Endodermal cell (in vitro differentiated cells): Measurements from ENCODE around the gene SPATA33. TPM values are rescaled to one million over a fixed set of nuclear protein-coding genes. Genes with fewer than 3 reads are reported as not detected.

ENCODE experiments used
- DNase-seq: peaks from one replicate; pipeline ENCODE4 v3.0.0-alpha.2; 2017
- H3K27ac ChIP-seq: 2 replicates; pipeline ENCODE4 v1.5.1; 2013; ENCODE audit warnings: mild to moderate bottlenecking, low read depth, low read length, moderate library complexity
- H3K27me3 ChIP-seq: 2 replicates; pipeline ENCODE4 v1.6.1; 2013; ENCODE audit warnings: mild to moderate bottlenecking, low read length, moderate library complexity; ENCODE audit not compliant: insufficient read depth, control insufficient read depth, poor library complexity, severe bottlenecking
- H3K36me3 ChIP-seq: 2 replicates; pipeline ENCODE4 v1.7.0; 2013; ENCODE audit warnings: mild to moderate bottlenecking, low read length, moderate library complexity; ENCODE audit not compliant: control insufficient read depth, insufficient read depth
- H3K4me1 ChIP-seq: one replicate; pipeline ENCODE4 v1.7.0; 2013; ENCODE audit warnings: low read length; ENCODE audit not compliant: control insufficient read depth, insufficient read depth
- H3K4me3 ChIP-seq: 2 replicates; pipeline ENCODE4 v1.5.1; 2013; ENCODE audit warnings: mild to moderate bottlenecking, low read length, moderate library complexity
- H3K9ac ChIP-seq: 2 replicates; pipeline ENCODE4 v1.6.1; 2013; ENCODE audit warnings: mild to moderate bottlenecking, low read length, moderate library complexity; ENCODE audit not compliant: poor library complexity, severe bottlenecking; ENCODE audit errors: extremely low read depth
- H3K9me3 ChIP-seq: 2 replicates; pipeline ENCODE4 v1.6.1; 2013; ENCODE audit warnings: mild to moderate bottlenecking, low read length, moderate library complexity; ENCODE audit not compliant: control insufficient read depth
- H3K27ac Mint-ChIP-seq: 2 replicates; pipeline ENCODE4 v1.8.0; 2020; ENCODE audit warnings: mixed read lengths
- H3K27me3 Mint-ChIP-seq: 2 replicates; pipeline ENCODE4 v1.8.0; 2021; ENCODE audit warnings: mild to moderate bottlenecking, mixed read lengths; ENCODE audit not compliant: insufficient read depth
- H3K36me3 Mint-ChIP-seq: 2 replicates; pipeline ENCODE4 v1.8.0; 2020; ENCODE audit warnings: low read depth, mixed read lengths
- H3K4me1 Mint-ChIP-seq: 2 replicates; pipeline ENCODE4 v1.8.0; 2020; ENCODE audit warnings: mixed read lengths
- H3K4me3 Mint-ChIP-seq: 2 replicates; pipeline ENCODE4 v1.8.0; 2020; ENCODE audit warnings: mild to moderate bottlenecking, moderate library complexity, mixed read lengths
- H3K9me3 Mint-ChIP-seq: 2 replicates; pipeline ENCODE4 v1.8.0; 2020; ENCODE audit warnings: mild to moderate bottlenecking, mixed read lengths
- WGBS, 2 experiments: methylation state at CpG; one replicate each; pipeline versions ENCODE4 v1.1.5 to v1.1.7; 2013; ENCODE audit warnings: missing lambda C conversion rate in 2 of 2, mixed read lengths in 1 of 2; ENCODE audit not compliant: insufficient coverage in 1 of 2, insufficient read length in 1 of 2; 5-methylcytosine and 5-hydroxymethylcytosine counted together
- total RNA-seq, 2 donors: library from RNA; stranded (reverse); fragmentation: NEBNext Ultra II Directional in 1 of 2; extraction: Animal tissue kit (Norgen Biotek cat#: 25700) in 1 of 2; gene quantifications; 2 replicates in 1 of 2; 3 replicates in 1 of 2; pipeline ENCODE4 v1.2.1, GENCODE V29; 2021
- TF ChIP-seq, protein P1 (sequence below): fragments of 200-600 bp; sonication (generic); conservative IDR thresholded peaks from 2 replicates; pipeline ENCODE4 v1.5.0; 2021; ENCODE audit warnings: antibody characterized with exemption, mild to moderate bottlenecking

The SPATA33 gene
- total RNA-seq, 2 donors from 2014 or later: 21.8 to 28.7 TPM

GRCh38 chr16:89704281-89704680 lies 46.6 kb downstream of the SPATA33 start:
- Histone ChIP-seq H3K4me1 (peaks cover 7% of the 10 kb centered on the region), H3K36me3 (peaks cover 2% of the 10 kb centered on the region), H3K27ac (no peak overlapping the region), H3K9ac (no peak overlapping the region), H3K27me3 (no peaks in the 10 kb centered on the region), H3K4me3 (no peak overlapping the region), H3K9me3 (no peaks in the 10 kb centered on the region)
- no peaks in the 10 kb centered on the region for H3K9me3 Mint-ChIP-seq
- peaks cover 8% of the 10 kb centered on the region for H3K27me3 Mint-ChIP-seq
- peak; percentile 52 for DNase-seq
- H3K27ac Mint-ChIP-seq: no peak overlapping the region
- H3K36me3 Mint-ChIP-seq: peaks cover 6% of the 10 kb centered on the region
- TF ChIP-seq, protein P1, sequence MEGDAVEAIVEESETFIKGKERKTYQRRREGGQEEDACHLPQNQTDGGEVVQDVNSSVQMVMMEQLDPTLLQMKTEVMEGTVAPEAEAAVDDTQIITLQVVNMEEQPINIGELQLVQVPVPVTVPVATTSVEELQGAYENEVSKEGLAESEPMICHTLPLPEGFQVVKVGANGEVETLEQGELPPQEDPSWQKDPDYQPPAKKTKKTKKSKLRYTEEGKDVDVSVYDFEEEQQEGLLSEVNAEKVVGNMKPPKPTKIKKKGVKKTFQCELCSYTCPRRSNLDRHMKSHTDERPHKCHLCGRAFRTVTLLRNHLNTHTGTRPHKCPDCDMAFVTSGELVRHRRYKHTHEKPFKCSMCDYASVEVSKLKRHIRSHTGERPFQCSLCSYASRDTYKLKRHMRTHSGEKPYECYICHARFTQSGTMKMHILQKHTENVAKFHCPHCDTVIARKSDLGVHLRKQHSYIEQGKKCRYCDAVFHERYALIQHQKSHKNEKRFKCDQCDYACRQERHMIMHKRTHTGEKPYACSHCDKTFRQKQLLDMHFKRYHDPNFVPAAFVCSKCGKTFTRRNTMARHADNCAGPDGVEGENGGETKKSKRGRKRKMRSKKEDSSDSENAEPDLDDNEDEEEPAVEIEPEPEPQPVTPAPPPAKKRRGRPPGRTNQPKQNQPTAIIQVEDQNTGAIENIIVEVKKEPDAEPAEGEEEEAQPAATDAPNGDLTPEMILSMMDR: peak; percentile 29
- H3K4me3 Mint-ChIP-seq: no peak overlapping the region
- peaks cover 7% of the 10 kb centered on the region for H3K4me1 Mint-ChIP-seq
- WGBS, 2 experiments: 86 to 92% methylated on average over 10 to 13 of the region's 13 CpGs

GRCh38 chr16:89705006-89705405 lies 47.4 kb downstream of the SPATA33 start:
- Histone ChIP-seq H3K27ac (no peak overlapping the region), H3K36me3 (no peaks in the 10 kb centered on the region), H3K4me3 (no peak overlapping the region), H3K9me3 (no peaks in the 10 kb centered on the region), H3K4me1 (peaks cover 3% of the 10 kb centered on the region), H3K27me3 (no peaks in the 10 kb centered on the region), H3K9ac (no peak overlapping the region)
- TF ChIP-seq, protein P1: no peak
- no peak overlapping the region for H3K27ac Mint-ChIP-seq
- H3K27me3 Mint-ChIP-seq: peaks cover 8% of the 10 kb centered on the region
- no peaks in the 10 kb centered on the region for H3K36me3 Mint-ChIP-seq
- H3K4me3 Mint-ChIP-seq: no peak overlapping the region
- 92 to 93% methylated on average over 11 to 14 of the region's 15 CpGs for WGBS, 2 experiments
- DNase-seq: no peak
- H3K9me3 Mint-ChIP-seq: no peaks in the 10 kb centered on the region
- H3K4me1 Mint-ChIP-seq: peaks cover 7% of the 10 kb centered on the region

DNA sequence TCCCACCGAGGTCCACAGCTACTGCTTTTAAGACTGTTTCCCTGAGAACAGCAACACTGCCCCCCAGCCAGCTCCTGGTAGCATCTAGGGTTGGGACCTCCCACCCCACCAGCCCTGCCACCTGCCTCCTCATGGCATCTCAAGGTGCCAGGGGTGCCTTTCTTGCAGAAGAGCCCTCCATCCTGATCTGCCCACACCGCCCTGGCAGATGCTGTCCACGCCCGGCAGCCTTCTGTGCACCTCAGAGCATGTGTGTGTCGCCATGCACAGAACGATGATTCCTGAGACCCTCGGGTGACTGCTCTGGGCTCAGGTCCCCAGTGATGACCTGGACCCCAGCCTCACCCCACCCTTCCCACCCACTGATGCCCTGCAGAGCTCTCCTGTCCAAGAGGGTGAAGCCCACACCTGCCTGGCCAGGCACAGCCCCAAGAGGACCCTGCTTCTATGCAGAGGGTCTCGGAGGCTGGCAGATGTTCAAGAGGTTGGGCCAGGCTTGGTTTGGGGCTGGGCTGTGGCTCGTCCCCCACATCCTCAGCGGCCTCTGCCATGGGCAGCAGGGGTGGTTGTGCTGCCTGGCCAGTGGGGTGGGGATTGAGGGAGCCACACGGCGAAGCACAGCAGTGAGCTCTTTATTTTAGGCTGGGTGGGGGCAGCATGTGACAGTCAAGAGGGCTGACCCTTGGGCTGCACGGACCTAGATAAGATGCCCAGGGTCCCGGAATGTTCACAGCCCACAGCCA lies 49.1 kb downstream of the SPATA33 start:
- Histone ChIP-seq H3K4me1 (peaks cover 3% of the 10 kb centered on the region), H3K9me3 (no peaks in the 10 kb centered on the region), H3K27ac (no peak overlapping the region), H3K27me3 (no peaks in the 10 kb centered on the region), H3K36me3 (no peaks in the 10 kb centered on the region), H3K9ac (no peak overlapping the region), H3K4me3 (no peak overlapping the region)
- Mint-ChIP-seq H3K4me3 (no peak overlapping the region), H3K36me3 (no peaks in the 10 kb centered on the region), H3K4me1 (peaks cover 7% of the 10 kb centered on the region), H3K27ac (no peak overlapping the region), H3K27me3 (peaks cover 9% of the 10 kb centered on the region), H3K9me3 (no peaks in the 10 kb centered on the region)
- DNase-seq: no peak
- WGBS, 2 experiments: 95 to 96% methylated on average over 11 to 14 of the region's 14 CpGs
- TF ChIP-seq, protein P1: no peak
